OCI-LY7 (cell line): ENCODE results near the gene TEX2. TPM values are rescaled to one million over a fixed set of nuclear protein-coding genes. Genes with fewer than 3 reads are reported as not detected.

Experiments
- BruUV-seq: library from RNA; stranded (reverse); fragments of 400-500 nt; replicated peaks from 2 replicates; lab custom pipeline; 2021; lab: Mats Ljungman, UMichigan
- CTCF ChIA-PET: fragments of 300-600 bp; sonication (Branson Sonifier 250); formaldehyde crosslinking; loops from one replicate; lab custom pipeline; 2022; ENCODE audit warnings: antibody characterized with exemption; ENCODE audit not compliant: unreplicated experiment; lab: Charles Lee
- POLR2A ChIA-PET: fragments of 300-600 bp; sonication (Branson Sonifier 250); formaldehyde crosslinking; loops from one replicate; lab custom pipeline; 2022; ENCODE audit warnings: antibody characterized with exemption; lab: Charles Lee
- DNase-seq: peaks from one replicate; pipeline ENCODE4 v3.0.0-alpha.2; 2015; ENCODE audit warnings: low spot score
- H2AFZ ChIP-seq: fragments of 200-600 bp; sonication (generic), shearing (Covaris generic); 2 replicates; pipeline ENCODE4 v1.6.1; 2014; ENCODE audit warnings: mild to moderate bottlenecking, antibody characterized with exemption, low read length, moderate library complexity
- H3K27ac ChIP-seq: fragments of 200-600 bp; sonication (generic); 2 replicates; pipeline ENCODE4 v1.5.1; 2014; ENCODE audit warnings: mixed run types, low read depth, mild to moderate bottlenecking, moderate library complexity, low read length, inconsistent platforms; ENCODE audit not compliant: poor library complexity, severe bottlenecking
- H3K36me3 ChIP-seq: fragments of 200-600 bp; sonication (generic); 2 replicates; pipeline ENCODE4 v1.6.1; 2014; ENCODE audit warnings: mild to moderate bottlenecking, antibody characterized with exemption, low read length, moderate library complexity, mixed read lengths; ENCODE audit not compliant: insufficient read depth
- H3K4me1 ChIP-seq: fragments of 200-600 bp; sonication (generic); 2 replicates; pipeline ENCODE4 v1.5.1; 2014; ENCODE audit warnings: mild to moderate bottlenecking, low read length; ENCODE audit not compliant: insufficient read depth, poor library complexity, severe bottlenecking
- H3K4me2 ChIP-seq: fragments of 200-600 bp; sonication (generic); 2 replicates; pipeline ENCODE4 v1.6.1; 2014; ENCODE audit warnings: mild to moderate bottlenecking, low read length
- H3K4me3 ChIP-seq: fragments of 200-600 bp; sonication (generic); 2 replicates; pipeline ENCODE4 v1.5.1; 2014; ENCODE audit warnings: mild to moderate bottlenecking, low read depth, low read length; ENCODE audit not compliant: poor library complexity, severe bottlenecking
- H3K79me2 ChIP-seq: fragments of 200-600 bp; sonication (generic); 2 replicates; pipeline ENCODE4 v1.6.1; 2016; ENCODE audit warnings: low read depth, mild to moderate bottlenecking, low read length, moderate library complexity, mixed read lengths; ENCODE audit not compliant: insufficient read depth
- H3K9me2 ChIP-seq: fragments of 200-600 bp; sonication (generic); 2 replicates; pipeline ENCODE4 v1.6.1; 2016; ENCODE audit warnings: mild to moderate bottlenecking, low read length, mixed read lengths; ENCODE audit not compliant: insufficient read depth
- H3K9me3 ChIP-seq: fragments of 200-600 bp; sonication (generic); 2 replicates; pipeline ENCODE4 v1.6.1; 2014; ENCODE audit warnings: mild to moderate bottlenecking, mixed run types, low read length, mixed read lengths
- H4K20me1 ChIP-seq: fragments of 200-600 bp; sonication (generic); 2 replicates; pipeline ENCODE4 v1.6.1; 2014; ENCODE audit warnings: mild to moderate bottlenecking, antibody characterized with exemption, low read length, moderate library complexity, mixed read lengths; ENCODE audit not compliant: insufficient read depth
- CTCF ChIP-seq: fragments of 200-600 bp; sonication (generic); conservative IDR thresholded peaks from 2 replicates; pipeline ENCODE4 v1.5.1; 2014; ENCODE audit warnings: mild to moderate bottlenecking, antibody characterized with exemption, low read length, moderate library complexity, mixed read lengths
- EZH2phosphoT487 ChIP-seq: fragments of 200-600 bp; sonication (generic); IDR thresholded peaks from 2 replicates; pipeline ENCODE4 v1.6.1; 2018; ENCODE audit warnings: low read depth, borderline replicate concordance, mild to moderate bottlenecking, mixed run types, antibody characterized with exemption, low read length, moderate library complexity, mixed read lengths
- intact Hi-C: fragments of 100-400 bp; cut with micrococcal nuclease; formaldehyde crosslinking; loops from one replicate; pipeline ENCODE4 v1.10.0; 2022; ENCODE audit not compliant: unreplicated experiment
- total RNA-seq, 2 experiments: library from RNA; depleted of rRNA in 1 of 2; stranded (reverse); fragments of >200 nt in 1 of 2; shearing (Covaris generic) in 1 of 2; gene quantifications; 2 replicates each; pipeline ENCODE4 v1.2.3, GENCODE V29; 2014 to 2022

The TEX2 gene
- total RNA-seq, 2 experiments from 2014 or later = 7.4 to 12.4 TPM

DNA sequence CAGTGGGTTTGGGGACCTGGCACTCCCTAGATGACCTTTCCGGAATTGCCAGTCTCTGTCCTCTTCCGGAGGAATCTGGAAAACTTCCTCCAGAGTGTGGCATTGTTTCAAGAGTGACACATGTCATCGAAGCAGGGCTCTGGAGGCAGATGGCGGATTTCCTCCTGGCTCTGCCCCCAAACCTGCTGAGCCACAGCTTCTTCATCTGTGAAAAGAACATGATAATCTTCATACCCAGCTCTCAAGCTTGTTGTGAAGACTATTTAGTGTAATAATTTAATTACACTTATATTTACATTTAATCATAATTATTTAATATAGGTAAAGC lies 19.7 kb upstream of the TEX2 start:
- Histone ChIP-seq H3K79me2 (no peaks in the 10 kb centered on the region), H4K20me1 (no peaks in the 10 kb centered on the region), H3K4me2 (no peak overlapping the region), H2AFZ (no peak overlapping the region), H3K4me1 (peaks cover 15% of the 10 kb centered on the region), H3K9me3 (no peaks in the 10 kb centered on the region), H3K4me3 (no peak overlapping the region), H3K36me3 (no peaks in the 10 kb centered on the region), H3K9me2 (no peaks in the 10 kb centered on the region), H3K27ac (no peak overlapping the region)
- ChIA-PET POLR2A (interaction anchor here (0.7 kb wide), 1 partner anchor 134 kb away, joined by 3 read pairs; no protein-coding TSS in a partner anchor), CTCF (no interaction called here)
- BruUV-seq = no TSS peak
- intact Hi-C loops = loop anchor here (2.0 to 5.0 kb wide), 2 partner anchors 134 to 255 kb away; no protein-coding TSS in a partner anchor
- TF ChIP-seq CTCF = no peak
- TF ChIP-seq EZH2phosphoT487 = no peak
- no peak for DNase-seq

- no peaks in the 10 kb centered on the region for H4K20me1 ChIP-seq
- H3K79me2 ChIP-seq = no peaks in the 10 kb centered on the region
- H3K4me3 ChIP-seq = no peak overlapping the region
- H2AFZ ChIP-seq = no peak overlapping the region
- ChIA-PET CTCF (no interaction called here), POLR2A (interaction anchor here (0.7 kb wide), 1 partner anchor 133 kb away, joined by 3 read pairs; no protein-coding TSS in a partner anchor)
- no peak overlapping the region for H3K27ac ChIP-seq
- TF ChIP-seq EZH2phosphoT487 (no peak), CTCF (peak; percentile 92)
- peaks cover 17% of the 10 kb centered on the region for H3K4me1 ChIP-seq
- intact Hi-C loops = loop anchor here (2.0 to 5.0 kb wide), 2 partner anchors 133 to 255 kb away; no protein-coding TSS in a partner anchor
- no peaks in the 10 kb centered on the region for H3K36me3 ChIP-seq
- H3K4me2 ChIP-seq = no peak overlapping the region
- DNase-seq = peak; percentile 79
- no peaks in the 10 kb centered on the region for H3K9me2 ChIP-seq
- no TSS peak for BruUV-seq
- H3K9me3 ChIP-seq = no peaks in the 10 kb centered on the region
These were observed 19.1 kb upstream of the TEX2 start for GRCh38 chr17:64281962-64282752.

DNA sequence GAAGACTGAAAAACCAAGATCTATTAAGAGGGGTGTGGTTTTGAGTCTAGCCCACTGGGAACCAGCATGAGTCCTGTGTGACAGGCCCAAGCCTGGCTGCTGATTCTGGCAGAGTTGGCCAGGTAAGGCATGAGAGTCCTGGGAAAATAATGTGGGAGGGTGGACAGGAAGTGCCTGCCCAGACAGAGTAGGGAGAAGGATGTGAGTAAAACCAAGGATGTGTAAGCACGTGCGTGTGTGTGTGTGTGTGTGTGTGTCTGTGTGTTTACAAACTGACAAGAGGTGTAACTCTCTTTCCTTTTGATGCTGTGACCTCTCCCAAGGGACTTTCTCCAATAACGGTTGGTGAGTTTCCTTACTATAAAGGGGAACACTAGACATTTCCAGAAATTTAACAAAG lies 15.6 kb upstream of the TEX2 start:
- BruUV-seq = no TSS peak
- POLR2A ChIA-PET = interaction anchor here (1.4 kb wide), 1 partner anchor 16 kb away, joined by 6 read pairs; the partner anchor contains the start of gene TEX2
- CTCF ChIA-PET = interaction anchor here (0.6 kb wide), 1 partner anchor 292 kb away, joined by 5 read pairs; no protein-coding TSS in a partner anchor
- TF ChIP-seq CTCF (no peak), EZH2phosphoT487 (no peak)
- H3K9me2 ChIP-seq = no peaks in the 10 kb centered on the region
- peak; percentile 36 for DNase-seq
- no peaks in the 10 kb centered on the region for H3K36me3 ChIP-seq
- intact Hi-C loops = no loop called here
- H4K20me1 ChIP-seq = no peaks in the 10 kb centered on the region
- H2AFZ ChIP-seq = no peak overlapping the region
- H3K4me2 ChIP-seq = no peak overlapping the region
- H3K27ac ChIP-seq = no peak overlapping the region
- H3K79me2 ChIP-seq = no peaks in the 10 kb centered on the region
- peaks cover 17% of the 10 kb centered on the region for H3K4me1 ChIP-seq
- H3K4me3 ChIP-seq = no peak overlapping the region
- no peaks in the 10 kb centered on the region for H3K9me3 ChIP-seq
